Measurements from ENCODE around the gene OXER1. TPM values are rescaled to one million over a fixed set of nuclear protein-coding genes. Genes with fewer than 3 reads are reported as not detected.

OXER1 gene
- total and polyA plus RNA-seq, 2 experiments from 2014 or later, result not detected

GRCh38 chr2:42809819-42810120, 45.8 kb upstream of the OXER1 start:
- peak; percentile 94 for DNase-seq
- TF ChIP-seq EZH2phosphoT487 (IDR thresholded peaks at IDR 0.05; ENCODE audit: insufficient read depth, low read depth) (no peak), EZH2 (IDR thresholded peaks at IDR 0.05; ENCODE audit: insufficient read depth, poor library complexity, severe bottlenecking) (no peak)
- Histone ChIP-seq H3K27ac (peak overlapping the region; percentile 92), H2AFZ (peak overlapping the region; percentile 93), H3K9me2 (ENCODE audit: insufficient read depth) (no peaks in the 10 kb centered on the region), H3K9ac (peak overlapping the region; percentile 90), H3F3A (ENCODE audit: insufficient read depth) (peaks cover 25% of the 10 kb centered on the region), H3K4me3 (peak overlapping the region; percentile 70), H3K36me3 (ENCODE audit: low read depth) (no peaks in the 10 kb centered on the region), H3K9me3 (ENCODE audit: low read depth) (no peaks in the 10 kb centered on the region), H4K20me1 (ENCODE audit: insufficient read depth) (no peaks in the 10 kb centered on the region), H3K79me2 (ENCODE audit: insufficient read depth) (no peaks in the 10 kb centered on the region), H3K4me1 (ENCODE audit: insufficient read depth) (peaks cover 9% of the 10 kb centered on the region), H3K4me2 (ENCODE audit: unreplicated experiment) (peak overlapping the region; percentile 72), H3K27me3 (replicated peaks; ENCODE audit: insufficient read depth) (no peaks in the 10 kb centered on the region)
- 0 to 1% methylated on average over 12 to 17 of the region's 35 CpGs for WGBS, 2 experiments (ENCODE audit: low coverage in 1 of 2, low lambda C conversion rate in 2 of 2, missing lambda C conversion rate in 2 of 2)
- in situ Hi-C loops (cut with MboI), result no loop called here

- H3K9ac ChIP-seq, result peak overlapping the region; percentile 90
- H4K20me1 ChIP-seq (ENCODE audit: insufficient read depth), result no peaks in the 10 kb centered on the region
- no peaks in the 10 kb centered on the region for H3K9me3 ChIP-seq (ENCODE audit: low read depth)
- H3K9me2 ChIP-seq (ENCODE audit: insufficient read depth), result no peaks in the 10 kb centered on the region
- in situ Hi-C loops (cut with MboI), result no loop called here
- H3K27ac ChIP-seq, result peak overlapping the region; percentile 92
- peaks cover 25% of the 10 kb centered on the region for H3F3A ChIP-seq (ENCODE audit: insufficient read depth)
- peak overlapping the region; percentile 70 for H3K4me3 ChIP-seq
- peak overlapping the region; percentile 93 for H2AFZ ChIP-seq
- no peak for DNase-seq
- TF ChIP-seq EZH2phosphoT487 (IDR thresholded peaks at IDR 0.05; ENCODE audit: insufficient read depth, low read depth), result no peak
- TF ChIP-seq EZH2 (IDR thresholded peaks at IDR 0.05; ENCODE audit: insufficient read depth, poor library complexity, severe bottlenecking), result no peak
- H3K36me3 ChIP-seq (ENCODE audit: low read depth), result no peaks in the 10 kb centered on the region
- H3K4me1 ChIP-seq (ENCODE audit: insufficient read depth), result peaks cover 9% of the 10 kb centered on the region
- no peaks in the 10 kb centered on the region for H3K27me3 ChIP-seq (replicated peaks; ENCODE audit: insufficient read depth)
- H3K4me2 ChIP-seq (ENCODE audit: unreplicated experiment), result peak overlapping the region; percentile 72
- 38 to 39% methylated on average over 10 of the region's 10 CpGs for WGBS, 2 experiments (ENCODE audit: low coverage in 1 of 2, low lambda C conversion rate in 2 of 2, missing lambda C conversion rate in 2 of 2)
- H3K79me2 ChIP-seq (ENCODE audit: insufficient read depth), result no peaks in the 10 kb centered on the region
Observed at GRCh38 chr2:42809131-42809818, 45.3 kb upstream of the OXER1 start.

GRCh38 chr2:42808301-42808700, 44.4 kb upstream of the OXER1 start:
- H3F3A ChIP-seq (ENCODE audit: insufficient read depth), result peaks cover 25% of the 10 kb centered on the region
- no peaks in the 10 kb centered on the region for H3K9me2 ChIP-seq (ENCODE audit: insufficient read depth)
- DNase-seq, result no peak
- no peak overlapping the region for H3K4me3 ChIP-seq
- WGBS, 2 experiments (ENCODE audit: low coverage in 1 of 2, low lambda C conversion rate in 2 of 2, missing lambda C conversion rate in 2 of 2), result 80 to 85% methylated on average over 5 of the region's 5 CpGs
- peaks cover 9% of the 10 kb centered on the region for H3K4me1 ChIP-seq (ENCODE audit: insufficient read depth)
- H3K9ac ChIP-seq, result no peak overlapping the region
- no peak overlapping the region for H2AFZ ChIP-seq
- no peaks in the 10 kb centered on the region for H3K79me2 ChIP-seq (ENCODE audit: insufficient read depth)
- no peak overlapping the region for H3K27ac ChIP-seq
- no peak overlapping the region for H3K4me2 ChIP-seq (ENCODE audit: unreplicated experiment)
- TF ChIP-seq EZH2phosphoT487 (IDR thresholded peaks at IDR 0.05; ENCODE audit: insufficient read depth, low read depth) (no peak), EZH2 (IDR thresholded peaks at IDR 0.05; ENCODE audit: insufficient read depth, poor library complexity, severe bottlenecking) (no peak)
- in situ Hi-C loops (cut with MboI), result no loop called here
- H3K9me3 ChIP-seq (ENCODE audit: low read depth), result no peaks in the 10 kb centered on the region
- no peaks in the 10 kb centered on the region for H4K20me1 ChIP-seq (ENCODE audit: insufficient read depth)
- H3K36me3 ChIP-seq (ENCODE audit: low read depth), result no peaks in the 10 kb centered on the region
- H3K27me3 ChIP-seq (replicated peaks; ENCODE audit: insufficient read depth), result no peaks in the 10 kb centered on the region

- Histone ChIP-seq H4K20me1 (ENCODE audit: insufficient read depth) (no peaks in the 10 kb centered on the region), H3K79me2 (ENCODE audit: insufficient read depth) (no peaks in the 10 kb centered on the region), H3K9me2 (ENCODE audit: insufficient read depth) (no peaks in the 10 kb centered on the region), H3K4me3 (no peak overlapping the region), H3K36me3 (ENCODE audit: low read depth) (no peaks in the 10 kb centered on the region), H3K27ac (no peak overlapping the region), H3K9ac (no peak overlapping the region), H3K4me1 (ENCODE audit: insufficient read depth) (peaks cover 9% of the 10 kb centered on the region), H2AFZ (no peak overlapping the region), H3F3A (ENCODE audit: insufficient read depth) (peaks cover 19% of the 10 kb centered on the region), H3K4me2 (ENCODE audit: unreplicated experiment) (no peak overlapping the region), H3K27me3 (replicated peaks; ENCODE audit: insufficient read depth) (no peaks in the 10 kb centered on the region), H3K9me3 (ENCODE audit: low read depth) (no peaks in the 10 kb centered on the region)
- in situ Hi-C loops (cut with MboI), result no loop called here
- TF ChIP-seq EZH2phosphoT487 (IDR thresholded peaks at IDR 0.05; ENCODE audit: insufficient read depth, low read depth) (no peak), EZH2 (IDR thresholded peaks at IDR 0.05; ENCODE audit: insufficient read depth, poor library complexity, severe bottlenecking) (no peak)
- WGBS, 2 experiments (ENCODE audit: low coverage in 1 of 2, low lambda C conversion rate in 2 of 2, missing lambda C conversion rate in 2 of 2), result 60 to 63% methylated on average over 6 of the region's 6 CpGs
- DNase-seq, result no peak
Observed at GRCh38 chr2:42806786-42807185, 42.9 kb upstream of the OXER1 start.

Measured in GM23248 (cell line).